GM23248 (cell line): Measurements from ENCODE around the gene DNMT1.

ENCODE experiments used
- EZH2 ChIP-seq: fragments of 200-600 bp; sonication (generic); IDR thresholded peaks from 2 replicates; pipeline ENCODE4 v1.6.1; 2018; ENCODE audit warnings: antibody characterized with exemption, mild to moderate bottlenecking; ENCODE audit not compliant: insufficient read depth, poor library complexity, severe bottlenecking
- EZH2phosphoT487 ChIP-seq: fragments of 200-600 bp; sonication (generic); IDR thresholded peaks from 2 replicates; pipeline ENCODE4 v1.6.1; 2018; ENCODE audit warnings: antibody characterized with exemption, moderate library complexity, mild to moderate bottlenecking, low read depth; ENCODE audit not compliant: insufficient read depth

- TF ChIP-seq EZH2phosphoT487 (no peak), EZH2 (no peak)
Measured at GRCh38 chr19:10217085-10217484, 22.3 kb upstream of the DNMT1 start.
